AG04450 (cell line): Measurements from ENCODE around the gene RPL13. TPM values are rescaled to one million over a fixed set of nuclear protein-coding genes. Genes with fewer than 3 reads are reported as not detected.

Experiments used
- CTCF ChIA-PET: fragments of 300-600, 350-600 bp; formaldehyde crosslinking; extraction: SDS; loops from one replicate; lab custom pipeline; 2022; ENCODE audit warnings: antibody characterized with exemption, inconsistent platforms; lab: Charles Lee
- POLR2A ChIA-PET: fragments of 350-600 bp; formaldehyde crosslinking; extraction: SDS; loops from one replicate; lab custom pipeline; 2021; ENCODE audit warnings: antibody characterized with exemption, inconsistent platforms; lab: Yijun Ruan, JAX
- DNase-seq: peaks from one replicate; pipeline ENCODE4 v3.0.0-alpha.2; 2011; ENCODE audit warnings: low read depth, low spot score
- H3K27ac ChIP-seq: one replicate; pipeline ENCODE4 v1.5.1; 2012; ENCODE audit warnings: low read depth, low read length, control low read depth
- H3K27me3 ChIP-seq: one replicate; pipeline ENCODE4 v1.6.0; 2012; ENCODE audit warnings: low read length; ENCODE audit not compliant: control insufficient read depth, insufficient read depth
- H3K4me3 ChIP-seq: 2 replicates; pipeline ENCODE4 v1.5.1; 2011; ENCODE audit warnings: mild to moderate bottlenecking, low read depth, low read length, control low read depth
- H3K9me3 ChIP-seq: 2 replicates; pipeline ENCODE4 v1.5.1; 2012; ENCODE audit warnings: low read length; ENCODE audit not compliant: control insufficient read depth, insufficient read depth
- polyA plus RNA-seq: library from polyadenylated mRNA; depleted of rRNA; stranded (reverse); fragments of >200 nt; gene quantifications from 2 replicates; pipeline ENCODE4 v1.2.3, GENCODE V29; 2011
- TF ChIP-seq, protein P1 (sequence below): IDR thresholded peaks from 2 replicates; pipeline ENCODE4 v1.5.1; 2011; ENCODE audit warnings: low read depth, low read length, control low read depth, inconsistent platforms

Gene RPL13
- polyA plus RNA-seq, 1 experiment, result 2,214 TPM

DNA sequence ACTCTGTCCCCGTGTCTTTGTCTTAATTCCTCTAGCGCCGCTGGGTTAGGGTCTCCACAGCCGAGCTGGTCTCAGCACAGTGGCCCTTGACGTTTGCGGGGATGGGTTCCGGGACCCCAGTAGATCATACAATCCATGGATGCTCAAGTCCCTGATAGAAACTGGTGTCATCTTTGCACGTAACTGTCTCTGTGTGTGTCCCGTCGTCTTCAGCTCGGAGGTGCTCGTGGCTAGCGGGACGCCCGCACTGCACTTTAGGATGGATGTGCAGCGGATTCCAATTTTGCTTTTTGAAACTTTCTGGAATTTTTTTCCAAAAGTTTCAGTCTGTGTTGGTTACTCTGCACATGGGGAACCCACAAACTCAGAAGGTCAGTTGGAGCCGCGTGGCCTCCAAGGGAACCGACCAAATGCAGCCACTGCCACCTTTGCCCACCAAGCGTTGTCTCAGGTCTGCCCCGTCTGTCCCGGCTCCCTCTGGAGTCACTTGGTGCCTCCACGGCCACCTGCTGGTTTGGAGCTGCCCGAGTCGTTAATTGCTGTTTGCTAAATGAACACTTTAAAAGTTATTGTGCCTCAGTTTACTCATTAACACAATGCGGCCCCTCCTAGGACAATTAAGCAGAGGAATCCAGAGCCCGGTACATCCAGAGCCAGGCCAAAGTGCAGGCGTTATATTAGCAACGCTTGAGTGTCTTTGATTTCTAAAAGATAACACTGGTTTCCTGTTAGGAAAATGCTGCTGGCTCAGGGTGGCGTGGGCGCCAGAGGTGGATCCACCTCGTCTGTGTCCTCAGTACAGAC is 47.7 kb downstream of the RPL13 start:
- ChIA-PET POLR2A (no interaction called here), CTCF (interaction anchor here (1.0 kb wide), 1 partner anchor 33 kb away, joined by 3 read pairs; no protein-coding TSS in a partner anchor)
- no peak overlapping the region for H3K27ac ChIP-seq
- H3K4me3 ChIP-seq, result no peak overlapping the region
- no peak for DNase-seq
- H3K9me3 ChIP-seq, result peaks cover 3% of the 10 kb centered on the region; the same call in 1 of the 2 replicates
- TF ChIP-seq, protein P1, sequence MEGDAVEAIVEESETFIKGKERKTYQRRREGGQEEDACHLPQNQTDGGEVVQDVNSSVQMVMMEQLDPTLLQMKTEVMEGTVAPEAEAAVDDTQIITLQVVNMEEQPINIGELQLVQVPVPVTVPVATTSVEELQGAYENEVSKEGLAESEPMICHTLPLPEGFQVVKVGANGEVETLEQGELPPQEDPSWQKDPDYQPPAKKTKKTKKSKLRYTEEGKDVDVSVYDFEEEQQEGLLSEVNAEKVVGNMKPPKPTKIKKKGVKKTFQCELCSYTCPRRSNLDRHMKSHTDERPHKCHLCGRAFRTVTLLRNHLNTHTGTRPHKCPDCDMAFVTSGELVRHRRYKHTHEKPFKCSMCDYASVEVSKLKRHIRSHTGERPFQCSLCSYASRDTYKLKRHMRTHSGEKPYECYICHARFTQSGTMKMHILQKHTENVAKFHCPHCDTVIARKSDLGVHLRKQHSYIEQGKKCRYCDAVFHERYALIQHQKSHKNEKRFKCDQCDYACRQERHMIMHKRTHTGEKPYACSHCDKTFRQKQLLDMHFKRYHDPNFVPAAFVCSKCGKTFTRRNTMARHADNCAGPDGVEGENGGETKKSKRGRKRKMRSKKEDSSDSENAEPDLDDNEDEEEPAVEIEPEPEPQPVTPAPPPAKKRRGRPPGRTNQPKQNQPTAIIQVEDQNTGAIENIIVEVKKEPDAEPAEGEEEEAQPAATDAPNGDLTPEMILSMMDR, result no peak
- no peaks in the 10 kb centered on the region for H3K27me3 ChIP-seq

DNA sequence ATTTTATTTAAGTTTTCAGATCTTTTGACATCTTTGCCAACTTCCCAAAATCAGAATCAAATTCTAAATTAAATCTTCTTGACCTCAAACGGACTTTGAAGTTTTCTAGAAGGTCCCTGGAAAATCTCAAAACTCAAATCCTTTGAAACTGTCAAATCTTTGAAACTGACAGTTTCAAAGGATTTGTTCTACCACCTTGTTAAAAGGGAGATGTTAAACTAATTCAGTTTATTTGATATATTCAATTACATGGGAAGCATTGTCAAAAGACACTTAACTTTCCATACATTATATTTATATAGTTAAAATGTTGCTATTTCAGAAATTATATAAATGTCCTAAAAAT is 49.6 kb downstream of the RPL13 start:
- TF ChIP-seq, protein P1, result no peak
- CTCF ChIA-PET, result no interaction called here

DNA sequence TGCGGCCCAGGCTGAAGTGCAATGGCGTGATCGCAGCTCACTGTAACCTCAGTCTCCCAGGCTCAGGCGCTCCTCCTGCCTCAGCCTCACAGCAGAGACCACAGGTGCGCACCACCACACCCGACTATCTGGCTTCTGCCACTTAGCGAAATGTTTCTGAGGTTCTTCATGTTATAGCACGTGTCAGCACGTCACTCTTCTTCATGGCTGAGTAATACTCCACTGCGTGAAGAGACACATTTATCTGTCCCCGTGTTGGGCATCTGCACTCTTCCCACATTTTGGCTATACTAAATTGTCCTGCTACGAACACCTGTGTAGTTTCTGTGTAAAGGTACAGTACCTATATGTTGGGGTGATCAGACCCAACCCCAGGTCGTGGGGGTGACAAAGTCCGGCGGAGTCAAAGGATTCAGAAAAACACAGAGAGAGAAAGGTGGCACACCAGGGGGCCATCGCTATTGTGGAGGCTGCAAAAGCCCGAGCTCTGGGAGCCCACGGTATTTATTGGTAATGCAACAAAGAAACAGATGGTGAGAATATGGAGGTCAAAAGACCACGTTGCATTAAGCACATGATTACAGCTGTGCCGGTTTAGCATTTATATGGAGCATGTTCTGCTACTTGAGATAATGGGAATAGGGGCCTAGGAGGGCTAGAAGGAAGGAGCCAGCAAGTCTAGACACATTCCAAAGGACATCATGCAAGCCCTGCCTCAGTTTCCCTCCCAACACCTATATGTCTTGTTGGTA is 52.1 kb downstream of the RPL13 start:
- no peak overlapping the region for H3K27ac ChIP-seq
- TF ChIP-seq, protein P1, result no peak
- peaks cover 2% of the 10 kb centered on the region for H3K27me3 ChIP-seq
- H3K9me3 ChIP-seq, result peaks cover 6% of the 10 kb centered on the region; the same call in 1 of the 2 replicates
- H3K4me3 ChIP-seq, result no peak overlapping the region
- ChIA-PET CTCF (interaction anchor here (1.5 kb wide), 1 partner anchor 29 kb away, joined by 4 read pairs; no protein-coding TSS in a partner anchor), POLR2A (interaction anchor here (1.5 kb wide), 1 partner anchor 28 kb away, joined by 3 read pairs; no protein-coding TSS in a partner anchor)
- no peak for DNase-seq

More for the DNA sequence above, 49.6 kb downstream of the RPL13 start:
- no peak for DNase-seq
- no peak overlapping the region for H3K4me3 ChIP-seq
- no peak overlapping the region for H3K27ac ChIP-seq
- H3K27me3 ChIP-seq, result no peaks in the 10 kb centered on the region
- POLR2A ChIA-PET, result no interaction called here
- peaks cover 3% of the 10 kb centered on the region; the same call in 1 of the 2 replicates for H3K9me3 ChIP-seq

DNA sequence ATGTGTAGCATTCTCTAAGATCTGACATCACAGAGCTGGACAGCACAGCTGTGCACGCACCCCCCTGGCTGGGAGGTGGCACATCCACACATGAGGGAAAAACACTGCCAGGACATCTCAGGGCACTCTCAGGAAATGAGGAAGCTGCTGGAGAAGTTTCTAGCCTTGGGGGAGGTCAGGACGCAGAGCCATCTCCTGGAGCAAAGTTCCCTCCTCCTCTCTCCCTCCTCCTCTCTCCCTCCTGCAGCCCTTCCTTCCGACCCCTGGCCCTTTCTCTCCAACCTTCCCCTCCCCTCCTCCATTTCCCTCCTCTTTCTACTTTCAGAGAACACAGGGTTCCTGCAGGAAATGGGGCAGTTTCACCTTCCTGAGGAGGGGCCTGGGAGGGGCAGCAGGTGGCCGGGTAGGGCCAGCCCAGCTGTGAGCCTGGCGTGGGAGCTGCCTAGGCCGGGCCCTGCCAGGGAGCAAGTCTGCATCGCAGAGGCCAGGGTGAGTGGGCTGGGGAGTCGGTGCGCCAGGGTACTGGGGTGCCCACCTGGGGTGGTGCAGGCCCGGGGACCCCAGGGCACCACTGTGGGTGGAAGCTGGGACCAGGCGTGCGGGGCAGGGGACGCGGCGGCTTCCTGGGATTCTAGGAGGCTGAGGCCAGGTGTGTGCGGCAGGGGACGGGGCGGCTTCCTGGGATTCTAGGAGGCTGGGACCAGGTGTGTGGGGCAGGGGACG is 52.9 kb downstream of the RPL13 start, which contains the start of gene DPEP1:
DPEP1 (plus strand) TSS at position 412 of the 723 bp plus-strand sequence. CDS start 16,769 bp downstream, outside the sequence.
- Histone ChIP-seq H3K27me3 (peaks cover 2% of the 10 kb centered on the region), H3K27ac (no peak within 1 kb of the TSS), H3K4me3 (no peak within 1 kb of the TSS), H3K9me3 (peaks cover 6% of the 10 kb centered on the region; the same call in 1 of the 2 replicates)
- TF ChIP-seq, protein P1, result no peak
- no peak for DNase-seq
- ChIA-PET POLR2A (interaction anchor here (1.5 kb wide), 1 partner anchor 27 kb away, joined by 3 read pairs; no protein-coding TSS in a partner anchor), CTCF (interaction anchor here (0.6 to 1.5 kb wide), 2 partner anchors 28 to 309 kb away, joined by 4 to 6 read pairs; no protein-coding TSS in a partner anchor)
